ENCODE data around the gene RBM10.

RBM10 gene

DNA sequence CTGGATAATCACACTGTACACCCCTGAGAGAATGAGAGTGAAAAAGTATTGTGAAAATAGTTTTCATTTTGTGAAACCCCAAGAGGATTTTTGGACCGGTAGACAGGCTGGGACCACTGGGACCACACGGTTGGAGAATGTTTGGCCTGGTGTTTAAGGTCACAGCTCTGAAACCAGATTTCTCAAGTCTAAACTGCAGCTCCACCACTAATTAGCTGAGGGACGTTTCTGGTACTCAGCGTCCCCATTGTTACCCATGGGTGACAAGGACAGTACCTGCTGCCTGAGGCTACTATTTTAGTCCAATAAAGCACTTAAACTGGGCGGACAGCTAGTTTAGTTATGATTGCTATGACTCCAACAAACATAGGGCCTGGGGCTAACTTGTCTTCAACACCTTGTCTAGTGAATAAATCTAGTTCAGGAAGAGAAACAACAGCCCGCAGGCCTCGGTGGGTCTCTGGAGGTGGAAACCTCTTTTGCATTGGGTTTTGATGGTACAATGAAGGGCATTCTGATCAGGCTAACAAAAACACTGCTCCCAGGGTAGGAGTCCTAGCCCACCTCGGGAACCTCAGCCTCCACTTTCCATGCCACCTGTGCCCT, 87.3 kb downstream of the RBM10 start:
- DNase-seq (ENCODE audit: insufficient read length, low spot score) (no peak), FAIRE-seq (no peak)

DNA sequence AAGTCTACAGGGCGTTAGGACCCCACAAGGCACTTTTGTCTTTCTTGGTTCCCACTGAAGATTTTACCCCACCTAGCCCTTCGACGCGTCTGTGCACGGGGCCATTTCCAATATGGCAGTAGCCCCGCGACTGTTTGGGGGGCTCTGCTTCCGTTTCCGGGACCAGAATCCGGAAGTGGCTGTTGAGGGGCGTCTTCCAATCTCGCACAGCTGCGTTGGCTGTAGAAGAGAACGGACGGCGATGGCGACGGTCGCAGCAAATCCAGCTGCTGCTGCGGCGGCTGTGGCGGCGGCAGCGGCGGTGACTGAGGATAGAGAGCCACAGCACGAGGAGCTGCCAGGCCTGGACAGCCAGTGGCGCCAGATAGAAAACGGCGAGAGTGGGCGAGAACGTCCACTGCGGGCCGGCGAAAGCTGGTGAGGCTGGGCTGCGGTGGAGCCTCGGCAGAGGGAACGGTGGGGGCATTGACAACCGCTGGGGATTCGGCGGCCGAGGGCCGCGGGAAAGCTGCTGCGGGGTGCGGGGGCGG, 87.8 kb downstream of the RBM10 start, which contains the start of gene USP11:
TSS of gene USP11 (plus strand) at position 207 of the 530 bp plus-strand sequence. CDS start at position 242, 35 bp downstream.
- FAIRE-seq, result no peak
- DNase-seq (ENCODE audit: insufficient read length, low spot score), result peak; percentile 46

GRCh38 chrX:47233333-47234113, 88.5 kb downstream of the RBM10 start:
- peak; percentile 49 for FAIRE-seq

DNA sequence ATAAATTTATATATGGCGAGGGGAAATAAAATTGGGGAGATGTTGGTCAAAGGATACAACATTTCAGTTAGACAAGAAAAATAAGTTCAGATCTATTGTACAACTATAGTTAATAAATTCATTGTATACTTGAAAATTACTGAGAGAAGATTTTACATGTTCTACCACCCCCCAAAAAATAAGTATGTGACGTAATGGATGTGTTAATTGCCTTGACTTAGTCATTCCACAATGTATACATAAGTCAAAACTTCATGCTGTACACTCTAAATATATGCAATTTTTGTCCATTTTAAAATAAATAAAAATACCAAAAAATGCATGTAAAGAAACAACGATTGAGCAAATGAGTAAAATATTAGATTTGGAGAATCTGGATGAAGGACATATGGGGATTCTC, 89.6 kb downstream of the RBM10 start:
- DNase-seq (ENCODE audit: insufficient read length, low spot score) (no peak), FAIRE-seq (no peak)

More at GRCh38 chrX:47233333-47234113, 88.5 kb downstream of the RBM10 start:
- peak; percentile 68 for DNase-seq (ENCODE audit: insufficient read length, low spot score)

GRCh38 chrX:47235691-47236103, 90.7 kb downstream of the RBM10 start:
- no peak for DNase-seq (ENCODE audit: insufficient read length, low spot score)

More at GRCh38 chrX:47235691-47236103, 90.7 kb downstream of the RBM10 start:
- FAIRE-seq, result no peak
